Suprapubic skin (tissue), 4 donors: ENCODE measurements around the gene POLE. TPM values are rescaled to one million over a fixed set of nuclear protein-coding genes. Genes with fewer than 3 reads are reported as not detected.

Experiments
- DNase-seq, 2 donors: peaks; one replicate each; pipeline ENCODE4 v3.0.0-alpha.2; 2019; ENCODE audit warnings: low spot score in 2 of 2
- H3K27ac ChIP-seq: fragments of 200-600 bp; sonication (generic); one replicate; pipeline ENCODE4 v1.5.1; 2019
- H3K27me3 ChIP-seq: fragments of 200-600 bp; sonication (generic); one replicate; pipeline ENCODE4 v1.5.1; 2019
- H3K36me3 ChIP-seq: fragments of 200-600 bp; sonication (generic); one replicate; pipeline ENCODE4 v1.5.1; 2019
- H3K4me1 ChIP-seq: fragments of 200-600 bp; sonication (generic); one replicate; pipeline ENCODE4 v1.5.1; 2019
- H3K4me3 ChIP-seq: fragments of 200-600 bp; sonication (generic); one replicate; pipeline ENCODE4 v1.5.1; 2019; ENCODE audit warnings: mild to moderate bottlenecking
- H3K9me3 ChIP-seq: fragments of 200-600 bp; sonication (generic); one replicate; pipeline ENCODE4 v1.5.1; 2019
- EP300 ChIP-seq: sonication (generic); formaldehyde crosslinking; IDR thresholded peaks from one replicate; pipeline ENCODE4 v1.6.1; 2017; ENCODE audit warnings: antibody characterized with exemption
- POLR2A ChIP-seq, 2 donors: fragments of 450-650 bp; IDR thresholded peaks; one replicate each; pipeline ENCODE4 v1.6.1; 2017; ENCODE audit warnings: antibody characterized with exemption in 2 of 2, mild to moderate bottlenecking in 2 of 2, moderate library complexity in 2 of 2
- POLR2AphosphoS5 ChIP-seq, 3 donors: sonication (generic); formaldehyde crosslinking; IDR thresholded peaks; one replicate each; pipeline ENCODE4 v1.6.1; 2017; ENCODE audit warnings: antibody characterized with exemption in 3 of 3
- WGBS: methylation state at CpG from one replicate; pipeline ENCODE4 v1.1.5; 2018; 5-methylcytosine and 5-hydroxymethylcytosine counted together
- total RNA-seq, 4 donors: library from RNA; depleted of rRNA; stranded (reverse); fragments of >200 nt; gene quantifications; one replicate each; pipeline ENCODE4 v1.1.0, GENCODE V29; 2016
- TF ChIP-seq, protein P1 (sequence below), 2 donors: fragments of 200-600 bp in 1 of 2; fragments of 450-650 bp in 1 of 2; sonication (generic) in 1 of 2; IDR thresholded peaks; one replicate each; pipeline ENCODE4 v1.5.1; 2016 to 2019; ENCODE audit warnings: antibody characterized with exemption in 2 of 2, mild to moderate bottlenecking in 1 of 2, moderate library complexity in 1 of 2

Gene POLE
- total RNA-seq, 4 donors from 2014 or later = 34.1 to 130 (median 43.3) TPM

DNA sequence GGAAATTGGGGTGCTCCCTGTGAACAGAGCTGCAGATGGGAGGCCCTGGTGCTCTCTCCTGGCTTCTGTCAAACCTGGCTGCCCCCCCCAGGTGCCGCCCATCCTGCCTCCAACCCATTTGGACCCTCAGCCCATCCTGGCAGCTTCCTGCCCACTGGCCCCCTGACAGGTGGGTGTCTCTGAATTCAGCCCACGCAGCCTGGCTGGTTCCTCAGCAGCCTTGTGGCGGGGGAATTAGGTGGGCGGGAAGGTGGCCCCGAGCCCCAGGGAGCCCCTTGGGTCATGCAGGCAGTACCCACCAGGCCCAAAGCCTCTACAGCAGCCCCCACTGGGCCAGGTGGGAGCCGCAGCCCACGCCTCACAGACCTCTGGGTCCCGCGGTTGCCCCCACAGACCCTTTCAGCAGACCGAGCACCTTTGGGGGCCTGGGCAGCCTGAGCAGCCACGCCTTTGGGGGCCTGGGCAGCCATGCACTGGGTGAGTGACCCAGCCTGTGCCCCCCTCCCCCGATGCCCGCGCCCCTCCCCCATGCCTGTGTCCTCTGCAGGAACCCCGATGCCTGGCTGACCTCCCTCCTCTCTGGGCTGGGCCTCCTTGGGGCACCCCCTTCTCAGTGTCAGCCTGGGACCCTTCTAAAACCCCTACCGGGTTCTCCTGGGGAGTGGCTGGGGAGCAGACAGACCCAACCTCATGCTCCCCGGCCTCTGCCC is 105.6 kb downstream of the POLE start:
- H3K9me3 ChIP-seq = no peaks in the 10 kb centered on the region
- WGBS = 83% methylated on average over 6 of the region's 17 CpGs

DNA sequence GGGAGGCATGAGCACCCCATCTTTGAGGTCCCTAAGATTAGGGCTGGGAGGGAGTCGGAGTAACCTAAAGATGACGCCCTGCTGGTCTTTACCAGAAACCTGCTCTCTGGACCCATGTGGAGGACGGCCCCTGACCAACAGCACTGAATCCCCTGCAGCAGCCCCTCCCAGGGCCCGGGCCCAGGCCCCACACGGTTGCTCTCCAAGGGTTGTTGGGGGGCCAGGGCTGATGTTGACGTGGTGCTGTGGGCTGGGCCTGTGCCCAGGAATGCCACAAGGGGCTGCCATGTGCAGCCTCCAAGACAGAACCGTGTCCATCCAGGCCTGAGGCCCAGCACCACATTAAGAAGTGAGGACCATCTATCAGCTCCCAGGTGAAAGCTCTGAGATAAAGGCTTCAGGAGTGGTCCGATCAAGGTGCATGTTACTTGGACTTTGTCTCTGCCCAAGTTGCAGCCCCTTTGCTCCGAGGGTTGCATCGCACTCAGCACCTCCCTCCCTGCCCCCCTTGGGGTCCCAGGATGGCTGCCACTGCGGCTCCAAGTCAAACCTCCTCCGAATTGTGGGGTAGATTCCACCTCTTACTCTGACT is 106.3 kb downstream of the POLE start:
- 91% methylated on average over 6 of the region's 12 CpGs for WGBS
- Histone ChIP-seq H3K9me3 (no peaks in the 10 kb centered on the region), H3K4me1 (peaks cover 7% of the 10 kb centered on the region), H3K36me3 (peaks cover 60% of the 10 kb centered on the region), H3K4me3 (no peak overlapping the region), H3K27ac (no peak overlapping the region), H3K27me3 (no peaks in the 10 kb centered on the region)
- TF ChIP-seq POLR2A (IDR thresholded peaks at IDR 0.05) (no peak), POLR2AphosphoS5 (IDR thresholded peaks at IDR 0.05) (no peak)
- DNase-seq = no peak

More for the DNA sequence above, 105.6 kb downstream of the POLE start:
- H3K27ac ChIP-seq = no peak overlapping the region
- TF ChIP-seq POLR2A (IDR thresholded peaks at IDR 0.05) = no peak
- TF ChIP-seq POLR2AphosphoS5 (IDR thresholded peaks at IDR 0.05) = no peak
- TF ChIP-seq EP300 = no peak
- TF ChIP-seq, protein P1, sequence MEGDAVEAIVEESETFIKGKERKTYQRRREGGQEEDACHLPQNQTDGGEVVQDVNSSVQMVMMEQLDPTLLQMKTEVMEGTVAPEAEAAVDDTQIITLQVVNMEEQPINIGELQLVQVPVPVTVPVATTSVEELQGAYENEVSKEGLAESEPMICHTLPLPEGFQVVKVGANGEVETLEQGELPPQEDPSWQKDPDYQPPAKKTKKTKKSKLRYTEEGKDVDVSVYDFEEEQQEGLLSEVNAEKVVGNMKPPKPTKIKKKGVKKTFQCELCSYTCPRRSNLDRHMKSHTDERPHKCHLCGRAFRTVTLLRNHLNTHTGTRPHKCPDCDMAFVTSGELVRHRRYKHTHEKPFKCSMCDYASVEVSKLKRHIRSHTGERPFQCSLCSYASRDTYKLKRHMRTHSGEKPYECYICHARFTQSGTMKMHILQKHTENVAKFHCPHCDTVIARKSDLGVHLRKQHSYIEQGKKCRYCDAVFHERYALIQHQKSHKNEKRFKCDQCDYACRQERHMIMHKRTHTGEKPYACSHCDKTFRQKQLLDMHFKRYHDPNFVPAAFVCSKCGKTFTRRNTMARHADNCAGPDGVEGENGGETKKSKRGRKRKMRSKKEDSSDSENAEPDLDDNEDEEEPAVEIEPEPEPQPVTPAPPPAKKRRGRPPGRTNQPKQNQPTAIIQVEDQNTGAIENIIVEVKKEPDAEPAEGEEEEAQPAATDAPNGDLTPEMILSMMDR (IDR thresholded peaks at IDR 0.05) = no peak
- H3K4me1 ChIP-seq = peaks cover 7% of the 10 kb centered on the region
- H3K4me3 ChIP-seq = no peak overlapping the region
- H3K27me3 ChIP-seq = no peaks in the 10 kb centered on the region
- DNase-seq = no peak
- peaks cover 58% of the 10 kb centered on the region for H3K36me3 ChIP-seq

- H3K27ac ChIP-seq = no peak overlapping the region
- DNase-seq = no peak
- H3K36me3 ChIP-seq = peaks cover 71% of the 10 kb centered on the region
These were observed 107.4 kb downstream of the POLE start for GRCh38 chr12:132579744-132580143.

GRCh38 chr12:132578826-132579225 is 108.3 kb downstream of the POLE start:
- no peak overlapping the region for H3K4me3 ChIP-seq
- H3K9me3 ChIP-seq = no peaks in the 10 kb centered on the region
- DNase-seq = no peak
- H3K27me3 ChIP-seq = no peaks in the 10 kb centered on the region
- no peak overlapping the region for H3K27ac ChIP-seq
- H3K4me1 ChIP-seq = peaks cover 7% of the 10 kb centered on the region
- WGBS = 81% methylated on average over 11 of the region's 11 CpGs
- TF ChIP-seq POLR2AphosphoS5 (IDR thresholded peaks at IDR 0.05) (no peak), EP300 (no peak), POLR2A (IDR thresholded peaks at IDR 0.05) (no peak)
- TF ChIP-seq, protein P1 (IDR thresholded peaks at IDR 0.05) = no peak
- peaks cover 75% of the 10 kb centered on the region for H3K36me3 ChIP-seq

More at GRCh38 chr12:132579744-132580143, 107.4 kb downstream of the POLE start:
- Histone ChIP-seq H3K4me3 (no peak overlapping the region), H3K9me3 (no peaks in the 10 kb centered on the region), H3K27me3 (no peaks in the 10 kb centered on the region), H3K4me1 (peaks cover 7% of the 10 kb centered on the region)
- TF ChIP-seq EP300 (no peak), POLR2A (IDR thresholded peaks at IDR 0.05) (no peak), POLR2AphosphoS5 (IDR thresholded peaks at IDR 0.05) (no peak)
- TF ChIP-seq, protein P1 (IDR thresholded peaks at IDR 0.05) = no peak
- 49% methylated on average over 12 of the region's 12 CpGs for WGBS

DNA sequence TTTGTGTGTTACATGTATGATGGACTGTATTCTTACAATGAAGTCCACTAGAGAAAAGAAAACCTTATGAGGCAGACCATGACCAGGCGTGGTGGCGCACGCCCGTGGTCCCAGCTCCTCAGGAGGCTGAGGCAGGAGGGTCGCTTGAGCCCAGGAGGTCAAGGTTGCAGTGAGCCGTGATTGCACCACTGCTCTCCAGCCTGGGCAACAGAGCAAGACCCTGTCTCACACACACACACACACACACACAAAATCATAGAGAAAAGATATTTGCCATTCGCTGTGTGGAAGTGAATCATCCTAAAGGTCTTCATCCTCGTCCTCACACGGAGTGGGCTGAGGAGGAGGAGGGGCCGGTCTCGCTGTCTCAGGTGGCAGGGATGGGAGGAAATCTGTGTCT is 109.0 kb downstream of the POLE start:
- no peak for DNase-seq
- peaks cover 79% of the 10 kb centered on the region for H3K36me3 ChIP-seq
- WGBS = 80% methylated on average over 7 of the region's 11 CpGs
- H3K4me3 ChIP-seq = no peak overlapping the region
- H3K27me3 ChIP-seq = no peaks in the 10 kb centered on the region
- TF ChIP-seq, protein P1 (IDR thresholded peaks at IDR 0.05) = no peak
- no peak for TF ChIP-seq POLR2AphosphoS5 (IDR thresholded peaks at IDR 0.05)
- no peak for TF ChIP-seq POLR2A (IDR thresholded peaks at IDR 0.05)
- no peak for TF ChIP-seq EP300
- no peaks in the 10 kb centered on the region for H3K9me3 ChIP-seq
- peaks cover 7% of the 10 kb centered on the region for H3K4me1 ChIP-seq
- H3K27ac ChIP-seq = no peak overlapping the region
